Lung (tissue), 12 donors: Measurements from ENCODE around the gene DZIP1L. TPM values are rescaled to one million over a fixed set of nuclear protein-coding genes. Genes with fewer than 3 reads are reported as not detected.
"Not testable (repeated sequence)": the region's sequence is repeated elsewhere in the genome, so short reads cannot be mapped to it uniquely, and the experiment has no call there.

Experiments
- ATAC-seq: fragments of 200-7000 bp; cut with Tn5 transposase; one replicate; pipeline ENCODE4 v1.9.1; 2020; ENCODE audit warnings: moderate number of reproducible peaks; ENCODE audit not compliant: insufficient read depth, low FRiP score
- DNase-seq, 3 donors: peaks; one replicate each; pipeline ENCODE4 v3.0.0-alpha.2; 2013 to 2017
- H3K27ac ChIP-seq, 2 donors: one replicate each; pipeline ENCODE4 v1.5.1; 2013; ENCODE audit warnings: mild to moderate bottlenecking in 2 of 2, moderate library complexity in 2 of 2, control low read depth in 1 of 2, inconsistent platforms in 1 of 2, low read depth in 1 of 2, low read length in 1 of 2
- H3K27me3 ChIP-seq, 3 donors: one replicate each; pipeline ENCODE4 v1.5.1; 2013; ENCODE audit warnings: low read length in 2 of 3; ENCODE audit not compliant: control insufficient read depth in 3 of 3, insufficient read depth in 3 of 3
- H3K36me3 ChIP-seq, 4 donors: one replicate each; pipeline ENCODE4 v1.5.1; 2013; ENCODE audit warnings: low read length in 4 of 4, mild to moderate bottlenecking in 1 of 4, moderate library complexity in 1 of 4; ENCODE audit not compliant: control insufficient read depth in 4 of 4, insufficient read depth in 4 of 4
- H3K4me1 ChIP-seq, 5 donors: one replicate each; pipeline ENCODE4 v1.5.1; 2013; ENCODE audit warnings: low read length in 5 of 5, mild to moderate bottlenecking in 2 of 5, moderate library complexity in 1 of 5; ENCODE audit not compliant: control insufficient read depth in 5 of 5, insufficient read depth in 5 of 5
- H3K4me3 ChIP-seq: one replicate; pipeline ENCODE4 v1.5.1; 2013; ENCODE audit warnings: mild to moderate bottlenecking, control low read depth, moderate library complexity
- H3K9ac ChIP-seq, 2 donors: one replicate each; pipeline ENCODE4 v1.5.1; 2013; ENCODE audit warnings: low read length in 2 of 2, control low read depth in 1 of 2; ENCODE audit not compliant: insufficient read depth in 1 of 2
- H3K9me3 ChIP-seq, 4 donors: one replicate each; pipeline ENCODE4 v1.5.1; 2013; ENCODE audit warnings: low read length in 3 of 4, mild to moderate bottlenecking in 1 of 4, moderate library complexity in 1 of 4; ENCODE audit not compliant: control insufficient read depth in 4 of 4, insufficient read depth in 3 of 4
- CTCF ChIP-seq: IDR thresholded peaks from 2 replicates; pipeline ENCODE4 v1.5.1; 2012; ENCODE audit warnings: mild to moderate bottlenecking; ENCODE audit errors: control extremely low read depth, extremely low read depth
- WGBS, 2 donors: extraction: QIAGEN DNeasy Blood & Tissue Kit; methylation state at CpG; one replicate each; pipeline ENCODE4 v1.1.7; 2013; 5-methylcytosine and 5-hydroxymethylcytosine counted together
- polyA plus RNA-seq, 2 donors: library from polyadenylated mRNA; stranded (reverse); fragments of 200-250 nt; gene quantifications; one replicate each; pipeline ENCODE4 v1.2.1, GENCODE V29; 2013
- total RNA-seq, 2 donors: library from RNA; depleted of rRNA in 1 of 2; stranded (reverse); fragments of >200 nt in 1 of 2; gene quantifications; one replicate each; pipeline ENCODE4 v1.2.1, GENCODE V29; 2014 to 2021
- donor health status: control.
- donor health status: control.
- donor health status: Bipolar disorder and iron deficiency.
- donor health status: healthy.
- donor health status: DM: yes; HTN: yes; CAD: no.

Gene DZIP1L
- total and polyA plus RNA-seq, 4 donors, result 4.1 to 40.0 (median 17.1) TPM

- H3K36me3 ChIP-seq, result no peaks in the 10 kb centered on the region
- DNase-seq (no peak), ATAC-seq (no peak)
- no peak for TF ChIP-seq CTCF
- H3K9me3 ChIP-seq, result no peaks in the 10 kb centered on the region
- no peaks in the 10 kb centered on the region for H3K4me1 ChIP-seq
- no peak overlapping the region for H3K9ac ChIP-seq
- H3K27ac ChIP-seq, result no peak overlapping the region
- H3K27me3 ChIP-seq, result no peaks in the 10 kb centered on the region
- no peak overlapping the region for H3K4me3 ChIP-seq
Observed at GRCh38 chr3:138154534-138154933, 39.1 kb upstream of the DZIP1L start.

GRCh38 chr3:138148503-138148902 lies 33.1 kb upstream of the DZIP1L start:
- no peaks in the 10 kb centered on the region for H3K36me3 ChIP-seq
- H3K27ac ChIP-seq, result no peak overlapping the region
- no peaks in the 10 kb centered on the region for H3K27me3 ChIP-seq
- no peaks in the 10 kb centered on the region for H3K4me1 ChIP-seq
- H3K9ac ChIP-seq, result no peak overlapping the region
- TF ChIP-seq CTCF, result no peak
- no peaks in the 10 kb centered on the region for H3K9me3 ChIP-seq
- DNase-seq (no peak), ATAC-seq (no peak)
- H3K4me3 ChIP-seq, result no peak overlapping the region
- 73 to 78% methylated on average over 4 of the region's 4 CpGs for WGBS, 2 donors

- 90 to 94% methylated on average over 3 of the region's 3 CpGs for WGBS, 2 donors
- not testable (repeated sequence) for DNase-seq, H3K9me3 ChIP-seq, H3K4me3 ChIP-seq, H3K27ac ChIP-seq, H3K9ac ChIP-seq, H3K27me3 ChIP-seq, H3K36me3 ChIP-seq, ATAC-seq, H3K4me1 ChIP-seq
Observed at GRCh38 chr3:138142181-138142580, 26.8 kb upstream of the DZIP1L start.

GRCh38 chr3:138140940-138141339 lies 25.5 kb upstream of the DZIP1L start:
- Histone ChIP-seq H3K36me3 (no peaks in the 10 kb centered on the region), H3K9ac (no peak overlapping the region), H3K4me1 (no peaks in the 10 kb centered on the region), H3K27me3 (no peaks in the 10 kb centered on the region), H3K4me3 (no peak overlapping the region), H3K9me3 (no peaks in the 10 kb centered on the region), H3K27ac (no peak overlapping the region)
- ATAC-seq (no peak), DNase-seq (no peak)
- no peak for TF ChIP-seq CTCF
